ENCODE data around the gene UTP18.

DNA sequence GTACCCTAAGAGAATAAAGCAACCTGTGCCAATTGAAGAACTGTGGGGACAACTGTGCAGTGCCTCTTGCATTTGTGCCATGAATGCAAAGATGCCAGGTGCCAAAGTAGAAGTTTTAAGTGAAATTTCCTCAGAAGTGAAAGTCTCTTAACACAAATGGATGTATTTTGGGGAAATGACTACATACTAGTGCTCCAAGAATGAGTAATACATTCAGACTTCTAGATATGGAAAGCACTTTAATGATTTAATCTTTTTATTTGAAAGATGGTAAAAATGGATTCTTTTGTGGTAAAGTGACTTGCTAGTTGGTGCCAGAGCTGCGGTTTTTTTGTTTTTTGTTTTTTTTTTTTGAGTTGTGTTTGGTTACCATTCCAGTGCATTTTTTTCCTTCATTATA, 15.0 kb downstream of the UTP18 start:
- TF ChIP-seq, protein P1, sequence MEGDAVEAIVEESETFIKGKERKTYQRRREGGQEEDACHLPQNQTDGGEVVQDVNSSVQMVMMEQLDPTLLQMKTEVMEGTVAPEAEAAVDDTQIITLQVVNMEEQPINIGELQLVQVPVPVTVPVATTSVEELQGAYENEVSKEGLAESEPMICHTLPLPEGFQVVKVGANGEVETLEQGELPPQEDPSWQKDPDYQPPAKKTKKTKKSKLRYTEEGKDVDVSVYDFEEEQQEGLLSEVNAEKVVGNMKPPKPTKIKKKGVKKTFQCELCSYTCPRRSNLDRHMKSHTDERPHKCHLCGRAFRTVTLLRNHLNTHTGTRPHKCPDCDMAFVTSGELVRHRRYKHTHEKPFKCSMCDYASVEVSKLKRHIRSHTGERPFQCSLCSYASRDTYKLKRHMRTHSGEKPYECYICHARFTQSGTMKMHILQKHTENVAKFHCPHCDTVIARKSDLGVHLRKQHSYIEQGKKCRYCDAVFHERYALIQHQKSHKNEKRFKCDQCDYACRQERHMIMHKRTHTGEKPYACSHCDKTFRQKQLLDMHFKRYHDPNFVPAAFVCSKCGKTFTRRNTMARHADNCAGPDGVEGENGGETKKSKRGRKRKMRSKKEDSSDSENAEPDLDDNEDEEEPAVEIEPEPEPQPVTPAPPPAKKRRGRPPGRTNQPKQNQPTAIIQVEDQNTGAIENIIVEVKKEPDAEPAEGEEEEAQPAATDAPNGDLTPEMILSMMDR (IDR thresholded peaks at IDR 0.05; ENCODE audit: insufficient read depth, low read length), result no peak
- no peak for TF ChIP-seq REST (IDR thresholded peaks at IDR 0.05; ENCODE audit: insufficient replicate concordance, low read depth)
- no peak for TF ChIP-seq SPI1 (IDR thresholded peaks at IDR 0.05; ENCODE audit: borderline replicate concordance, low read depth)
- TF ChIP-seq GABPA (IDR thresholded peaks at IDR 0.05; ENCODE audit: low read depth), result no peak
- no peak for TF ChIP-seq POLR2AphosphoS5 (IDR thresholded peaks at IDR 0.05; ENCODE audit: low read depth)

Data from HL-60 (cell line).